CD4-positive, alpha-beta T cell treated with Interleukin-4 for 4 hours (primary cell): ENCODE results near the gene XYLT1.

ENCODE experiments used
- DNase-seq: peaks from one replicate; pipeline ENCODE4 v3.0.0-alpha.2; 2020

Gene XYLT1

GRCh38 chr16:17245776-17246175 lies 225.0 kb downstream of the XYLT1 start:
- DNase-seq: no peak

- no peak for DNase-seq
These were observed 225.7 kb downstream of the XYLT1 start for GRCh38 chr16:17244872-17245551.

GRCh38 chr16:17241264-17241835 lies 229.4 kb downstream of the XYLT1 start:
- no peak for DNase-seq

- DNase-seq: no peak
These were observed 232.3 kb downstream of the XYLT1 start for GRCh38 chr16:17238285-17239028.

- no peak for DNase-seq
These were observed 233.3 kb downstream of the XYLT1 start for GRCh38 chr16:17237350-17237944.

- no peak for DNase-seq
These were observed 235.5 kb downstream of the XYLT1 start for GRCh38 chr16:17235147-17235815.

GRCh38 chr16:17233318-17234002 lies 237.3 kb downstream of the XYLT1 start:
- no peak for DNase-seq

GRCh38 chr16:17232487-17232886 lies 238.3 kb downstream of the XYLT1 start:
- no peak for DNase-seq

GRCh38 chr16:17231972-17232371 lies 238.8 kb downstream of the XYLT1 start:
- DNase-seq: no peak

- no peak for DNase-seq
These were observed 239.7 kb downstream of the XYLT1 start for GRCh38 chr16:17230932-17231581.

- no peak for DNase-seq
These were observed 241.0 kb downstream of the XYLT1 start for GRCh38 chr16:17229766-17230165.

GRCh38 chr16:17229131-17229530 lies 241.6 kb downstream of the XYLT1 start:
- DNase-seq: no peak

GRCh38 chr16:17228708-17229055 lies 242.1 kb downstream of the XYLT1 start:
- no peak for DNase-seq

GRCh38 chr16:17228048-17228707 lies 242.6 kb downstream of the XYLT1 start:
- DNase-seq: no peak

- no peak for DNase-seq
These were observed 243.5 kb downstream of the XYLT1 start for GRCh38 chr16:17227278-17227677.

GRCh38 chr16:17225541-17225940 lies 245.2 kb downstream of the XYLT1 start:
- no peak for DNase-seq

- peak; percentile 26 for DNase-seq
These were observed 245.9 kb downstream of the XYLT1 start for GRCh38 chr16:17224879-17225281.

GRCh38 chr16:17224350-17224749 lies 246.4 kb downstream of the XYLT1 start:
- no peak for DNase-seq

GRCh38 chr16:17223576-17223975 lies 247.2 kb downstream of the XYLT1 start:
- DNase-seq: no peak

GRCh38 chr16:17222871-17223401 lies 247.8 kb downstream of the XYLT1 start:
- DNase-seq: no peak

GRCh38 chr16:17219991-17220390 lies 250.8 kb downstream of the XYLT1 start:
- DNase-seq: no peak
